Measurements from ENCODE around the gene ADAMTS8.

The ADAMTS8 gene

GRCh38 chr11:130462101-130462885, 33.9 kb upstream of the ADAMTS8 start:
- DNase-seq, result no peak

- DNase-seq, result no peak
Observed at GRCh38 chr11:130459521-130459920, 31.1 kb upstream of the ADAMTS8 start.

- DNase-seq, result no peak
Observed at GRCh38 chr11:130458410-130458729, 30.0 kb upstream of the ADAMTS8 start.

GRCh38 chr11:130457623-130458409, 29.4 kb upstream of the ADAMTS8 start:
- DNase-seq, result no peak

- DNase-seq, result no peak
Observed at GRCh38 chr11:130456286-130456685, 27.9 kb upstream of the ADAMTS8 start.

GRCh38 chr11:130455483-130456127, 27.2 kb upstream of the ADAMTS8 start:
- DNase-seq, result no peak

- DNase-seq, result no peak
Observed at GRCh38 chr11:130454491-130455252, 26.3 kb upstream of the ADAMTS8 start.

GRCh38 chr11:130452940-130453339, 24.5 kb upstream of the ADAMTS8 start:
- no peak for DNase-seq

- DNase-seq, result no peak
Observed at GRCh38 chr11:130452176-130452575, 23.8 kb upstream of the ADAMTS8 start.

- DNase-seq, result no peak
Observed at GRCh38 chr11:130451231-130452019, 23.0 kb upstream of the ADAMTS8 start.

- no peak for DNase-seq
Observed at GRCh38 chr11:130449996-130450769, 21.8 kb upstream of the ADAMTS8 start.

GRCh38 chr11:130449310-130449990, 21.0 kb upstream of the ADAMTS8 start:
- no peak for DNase-seq

- DNase-seq, result no peak
Observed at GRCh38 chr11:130448416-130449309, 20.3 kb upstream of the ADAMTS8 start, which contains the start of gene ADAMTS15. TSS of gene ADAMTS15 (plus strand) at chr11:130448645. CDS start at chr11:130448974, 329 bp downstream.

GRCh38 chr11:130448039-130448415, 19.6 kb upstream of the ADAMTS8 start:
- no peak for DNase-seq

GRCh38 chr11:130445788-130446187, 17.4 kb upstream of the ADAMTS8 start:
- no peak for DNase-seq

- DNase-seq, result no peak
Observed at GRCh38 chr11:130442737-130443136, 14.3 kb upstream of the ADAMTS8 start.

GRCh38 chr11:130441719-130442118, 13.3 kb upstream of the ADAMTS8 start:
- DNase-seq, result no peak

GRCh38 chr11:130439876-130440275, 11.5 kb upstream of the ADAMTS8 start:
- DNase-seq, result no peak

- DNase-seq, result peak in 1 of 2 donors; percentile 23
Observed at GRCh38 chr11:130439160-130439519, 10.7 kb upstream of the ADAMTS8 start.
